Fibroblast of lung (primary cell): ENCODE results near the gene HIKESHI.

Experiments used
- CTCF ChIP-seq, 2 donors: IDR thresholded peaks in 1 of 2; conservative IDR thresholded peaks in 1 of 2; 1 replicate in 1 of 2; 2 replicates in 1 of 2; pipeline ENCODE4 v1.5.1; 2011 to 2012; ENCODE audit warnings: low read length in 2 of 2, control low read depth in 1 of 2, inconsistent platforms in 1 of 2, low read depth in 1 of 2, mild to moderate bottlenecking in 1 of 2
- EZH2 ChIP-seq: IDR thresholded peaks from 2 replicates; pipeline ENCODE4 v1.5.1; 2012; ENCODE audit warnings: low read length, control low read depth, mild to moderate bottlenecking; ENCODE audit errors: missing control alignments

GRCh38 chr11:86278226-86278625, 23.8 kb upstream of the HIKESHI start:
- TF ChIP-seq CTCF (conservative IDR thresholded peaks at IDR 0.05 in 1 of 2, IDR thresholded peaks at IDR 0.05 in 1 of 2; ENCODE audit: low read depth in 1 of 2, low read length in 2 of 2) = no peak
- no peak for TF ChIP-seq EZH2
